Liver (tissue), 3 donors: ENCODE data around the gene COL11A1.

Source experiments
- EGR1 ChIP-seq, 2 donors: IDR thresholded peaks; 2 replicates each; pipeline ENCODE4 v1.6.1; 2016 to 2018; ENCODE audit warnings: antibody characterized with exemption in 2 of 2, low read depth in 2 of 2
- TF ChIP-seq, protein P1 (sequence below): fragments of 150-350 bp; IDR thresholded peaks from 2 replicates; pipeline ENCODE4 v1.5.1; 2017; ENCODE audit warnings: improper control_type of control experiment, low read depth, low read length; ENCODE audit not compliant: missing input control
- donor health status: healthy.
- donor health status: healthy.

DNA sequence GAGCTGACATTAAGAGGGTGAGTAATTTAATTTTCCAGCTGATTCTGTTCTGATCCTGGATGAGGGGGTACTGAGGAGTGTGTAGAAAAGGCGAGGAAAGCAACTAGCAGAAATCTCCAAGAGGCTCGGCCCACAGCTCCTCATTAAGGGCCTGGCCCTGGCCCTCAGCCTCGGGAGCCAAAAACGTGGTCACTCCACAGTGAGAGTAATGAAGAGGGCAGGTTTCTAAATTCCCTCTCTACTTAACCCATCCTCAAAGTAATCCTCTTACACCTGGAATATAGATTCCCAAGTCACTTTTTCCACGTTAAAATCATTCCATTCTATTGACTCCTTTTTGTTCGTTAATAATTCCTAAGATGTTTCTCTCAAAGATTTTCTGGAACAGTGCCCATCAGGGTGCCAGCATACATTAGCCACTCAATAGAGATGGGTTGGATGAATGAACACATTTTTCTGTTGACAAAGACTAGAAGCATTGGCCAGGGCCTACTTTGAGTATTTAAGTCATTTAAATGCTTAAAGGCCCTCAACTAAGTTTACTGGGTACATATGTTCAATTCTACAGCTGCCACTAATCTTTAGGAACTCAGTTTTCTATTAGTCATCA lies 1.1 kb upstream of the COL11A1 start:
- TF ChIP-seq, protein P1, sequence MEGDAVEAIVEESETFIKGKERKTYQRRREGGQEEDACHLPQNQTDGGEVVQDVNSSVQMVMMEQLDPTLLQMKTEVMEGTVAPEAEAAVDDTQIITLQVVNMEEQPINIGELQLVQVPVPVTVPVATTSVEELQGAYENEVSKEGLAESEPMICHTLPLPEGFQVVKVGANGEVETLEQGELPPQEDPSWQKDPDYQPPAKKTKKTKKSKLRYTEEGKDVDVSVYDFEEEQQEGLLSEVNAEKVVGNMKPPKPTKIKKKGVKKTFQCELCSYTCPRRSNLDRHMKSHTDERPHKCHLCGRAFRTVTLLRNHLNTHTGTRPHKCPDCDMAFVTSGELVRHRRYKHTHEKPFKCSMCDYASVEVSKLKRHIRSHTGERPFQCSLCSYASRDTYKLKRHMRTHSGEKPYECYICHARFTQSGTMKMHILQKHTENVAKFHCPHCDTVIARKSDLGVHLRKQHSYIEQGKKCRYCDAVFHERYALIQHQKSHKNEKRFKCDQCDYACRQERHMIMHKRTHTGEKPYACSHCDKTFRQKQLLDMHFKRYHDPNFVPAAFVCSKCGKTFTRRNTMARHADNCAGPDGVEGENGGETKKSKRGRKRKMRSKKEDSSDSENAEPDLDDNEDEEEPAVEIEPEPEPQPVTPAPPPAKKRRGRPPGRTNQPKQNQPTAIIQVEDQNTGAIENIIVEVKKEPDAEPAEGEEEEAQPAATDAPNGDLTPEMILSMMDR: no peak
- no peak for TF ChIP-seq EGR1 (IDR thresholded peaks at IDR 0.05; ENCODE audit: low read depth in 2 of 2)
